Glomerular visceral epithelial cell (primary cell): ENCODE results near the gene CPNE2.
A peak's percentile ranks its signal among the peaks of the same experiment; 100 is the strongest.
"Not testable (repeated sequence)": the region's sequence is repeated elsewhere in the genome, so short reads cannot be mapped to it uniquely, and the experiment has no call there.

ENCODE experiments used
- DNase-seq: peaks from one replicate; pipeline ENCODE4 v3.0.0-alpha.2; 2016; ENCODE audit errors: extremely low spot score

The CPNE2 gene

GRCh38 chr16:57091975-57092785 is at the start of gene CPNE2:
Gene CPNE2 (plus strand): TSS chr16:57092583. CDS start chr16:57110743, 18,160 bp downstream.
- DNase-seq: peak; percentile 60

- no peak for DNase-seq
Measured at GRCh38 chr16:57043248-57043647, 49.1 kb upstream of the CPNE2 start.

DNA sequence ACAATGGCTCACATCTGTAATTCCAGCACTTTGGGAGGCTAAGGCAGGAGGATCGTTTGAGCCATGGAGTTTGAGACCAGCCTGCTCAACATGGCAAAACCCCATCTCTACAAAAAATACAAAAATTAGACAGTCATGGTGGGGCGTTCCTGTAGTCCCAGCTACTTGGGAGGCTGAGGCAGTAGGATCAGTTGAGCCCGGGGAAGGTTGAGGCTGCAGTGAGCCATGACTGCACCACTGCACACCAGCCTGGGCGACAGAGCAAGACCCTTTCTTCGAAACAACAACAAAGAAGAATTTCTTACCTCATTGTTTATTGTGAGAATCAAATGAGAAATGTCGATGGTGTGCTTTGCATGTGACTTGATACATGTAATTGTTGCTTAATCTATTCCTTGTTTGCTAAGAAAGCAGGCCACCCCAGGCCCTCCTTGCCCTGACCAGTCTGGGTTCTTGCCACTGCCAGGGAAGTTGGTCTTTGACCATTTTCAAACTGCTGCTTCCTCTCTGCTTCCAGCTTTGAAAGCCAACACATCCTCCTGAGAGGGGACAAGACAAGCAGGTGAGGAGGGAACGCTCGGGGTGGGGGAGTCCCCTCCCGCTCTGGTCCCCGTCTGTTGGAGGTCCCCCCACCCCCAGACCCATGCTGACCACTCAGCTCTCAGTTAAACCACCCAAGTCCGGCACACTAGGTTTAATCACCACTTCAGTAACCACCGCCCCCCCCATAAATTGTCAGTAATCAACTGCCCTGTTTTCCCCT is 47.3 kb upstream of the CPNE2 start:
- no peak for DNase-seq

- no peak for DNase-seq
Measured at GRCh38 chr16:57045694-57046381, 46.5 kb upstream of the CPNE2 start.

DNA sequence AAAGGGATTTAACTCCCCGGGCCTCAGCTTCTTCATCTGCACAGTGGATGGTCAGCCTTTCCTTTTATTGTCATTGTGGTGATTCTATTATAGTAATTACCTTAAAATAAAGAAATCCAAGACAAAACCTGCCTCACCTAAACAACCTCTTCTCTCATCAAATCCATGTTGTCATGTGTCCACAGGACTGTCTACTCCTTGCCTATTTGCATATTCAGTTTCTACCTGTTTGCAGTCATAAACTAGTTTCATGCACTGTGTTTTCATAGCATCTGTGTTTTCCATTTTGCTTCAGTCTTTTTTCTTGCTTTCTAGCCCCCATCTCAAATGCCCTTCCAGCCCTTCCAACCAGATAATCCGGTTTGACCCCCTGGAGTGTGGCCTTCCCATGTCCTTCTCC is 44.3 kb upstream of the CPNE2 start:
- no peak for DNase-seq

DNA sequence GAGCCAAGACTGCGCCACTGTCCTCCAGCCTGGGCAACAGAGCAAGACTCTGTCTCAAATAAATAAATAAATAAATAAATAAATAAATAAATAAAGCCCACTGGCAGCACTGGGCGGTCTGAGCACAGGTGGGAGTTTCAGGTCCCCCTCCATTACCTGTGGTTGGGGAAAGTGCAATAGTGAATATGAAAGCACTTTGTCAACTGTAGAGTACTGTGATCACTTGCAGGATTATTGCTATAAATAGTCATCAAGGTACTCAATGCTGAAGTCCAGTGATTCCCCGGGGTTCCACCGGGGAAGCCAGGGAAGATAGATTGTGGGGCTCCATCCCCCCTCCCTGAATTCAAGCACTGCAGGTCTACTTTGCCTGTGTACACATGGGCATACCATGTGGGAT is 42.7 kb upstream of the CPNE2 start:
- DNase-seq: no peak

GRCh38 chr16:57051696-57052228 is 40.6 kb upstream of the CPNE2 start:
- DNase-seq: no peak

- DNase-seq: no peak
Measured at GRCh38 chr16:57053206-57053605, 39.2 kb upstream of the CPNE2 start.

- DNase-seq: no peak
Measured at GRCh38 chr16:57054338-57054737, 38.0 kb upstream of the CPNE2 start.

GRCh38 chr16:57054771-57055170 is 37.6 kb upstream of the CPNE2 start:
- DNase-seq: no peak

- DNase-seq: no peak
Measured at GRCh38 chr16:57055671-57056070, 36.7 kb upstream of the CPNE2 start.

GRCh38 chr16:57058291-57058861 is 34.0 kb upstream of the CPNE2 start:
- no peak for DNase-seq

GRCh38 chr16:57060323-57061083 is 31.9 kb upstream of the CPNE2 start:
- DNase-seq: no peak

DNA sequence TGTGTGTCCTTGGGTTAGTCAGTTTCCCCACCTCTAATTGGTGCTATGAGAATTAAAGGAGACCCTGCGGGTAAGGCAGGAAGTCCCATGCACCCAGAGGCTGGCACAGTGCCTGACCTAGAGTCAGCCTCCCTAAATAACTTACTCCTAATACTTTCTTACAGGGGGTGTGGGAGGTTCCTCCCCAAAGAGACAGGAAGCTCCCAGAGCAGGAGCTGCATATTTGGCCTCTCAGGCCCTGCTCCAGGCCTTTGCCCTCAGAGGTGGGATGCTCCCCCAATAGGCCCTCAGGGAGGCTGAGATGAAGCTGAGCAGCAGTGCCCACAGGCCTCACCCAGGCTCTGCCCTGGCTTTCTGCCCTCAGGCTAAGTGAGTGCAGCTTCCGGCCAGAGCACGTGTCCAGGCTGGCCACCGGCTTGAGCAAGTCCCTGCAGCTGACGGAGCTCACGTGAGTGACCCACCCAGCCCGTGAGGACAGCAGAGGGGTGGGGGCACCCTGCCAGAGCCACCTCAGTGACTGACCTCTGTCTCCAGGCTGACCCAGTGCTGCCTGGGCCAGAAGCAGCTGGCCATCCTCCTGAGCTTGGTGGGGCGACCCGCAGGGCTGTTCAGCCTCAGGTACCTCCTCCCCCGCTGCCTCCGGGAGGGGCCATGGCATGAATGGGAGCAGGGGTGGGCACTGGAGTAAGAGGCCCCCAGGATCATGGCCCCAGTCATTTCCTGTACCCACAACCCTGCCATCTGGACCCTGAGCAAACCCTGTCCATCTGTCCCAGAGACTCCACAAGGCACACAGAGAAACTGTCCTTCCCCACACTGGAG is 31.1 kb upstream of the CPNE2 start:
- peak; percentile 37 for DNase-seq

- DNase-seq: no peak
Measured at GRCh38 chr16:57062329-57062728, 30.1 kb upstream of the CPNE2 start.

DNA sequence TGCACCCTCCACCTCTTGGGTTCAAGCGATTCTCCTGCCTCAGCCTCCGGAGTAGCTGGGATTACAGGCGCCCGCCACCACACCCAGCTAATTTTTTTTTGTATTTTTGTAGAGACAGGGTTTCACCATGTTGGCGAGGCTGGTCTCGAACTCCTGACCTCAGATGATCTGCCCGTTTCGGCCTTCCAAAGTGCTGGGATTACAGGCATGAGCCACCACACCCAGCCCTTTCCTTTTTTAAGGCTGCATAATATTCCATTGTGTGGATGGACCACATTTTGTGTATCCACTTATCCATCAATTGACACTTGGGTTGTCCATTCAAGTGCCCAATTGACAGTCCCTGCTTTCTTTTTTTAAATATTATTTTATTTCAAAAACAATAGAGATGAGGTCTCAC is 29.2 kb upstream of the CPNE2 start:
- DNase-seq: not testable (repeated sequence)

DNA sequence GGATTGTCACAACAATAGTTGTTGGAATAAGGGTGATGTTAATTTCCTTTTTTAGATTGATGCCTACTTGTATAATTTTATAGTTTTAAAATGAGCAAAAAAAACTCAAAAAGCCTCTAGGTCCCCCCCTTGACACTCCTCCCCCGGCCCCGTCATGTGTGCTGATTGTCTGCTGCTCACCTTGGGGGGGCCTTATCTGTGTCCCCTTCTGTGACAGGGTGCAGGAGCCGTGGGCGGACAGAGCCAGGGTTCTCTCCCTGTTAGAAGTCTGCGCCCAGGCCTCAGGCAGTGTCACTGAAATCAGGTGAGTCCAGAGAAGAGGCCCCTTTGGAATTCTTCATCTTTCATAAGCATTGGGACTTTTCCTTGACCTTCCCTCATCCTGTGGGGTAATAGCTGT is 27.4 kb upstream of the CPNE2 start:
- no peak for DNase-seq

GRCh38 chr16:57066625-57067024 is 25.8 kb upstream of the CPNE2 start:
- DNase-seq: no peak

DNA sequence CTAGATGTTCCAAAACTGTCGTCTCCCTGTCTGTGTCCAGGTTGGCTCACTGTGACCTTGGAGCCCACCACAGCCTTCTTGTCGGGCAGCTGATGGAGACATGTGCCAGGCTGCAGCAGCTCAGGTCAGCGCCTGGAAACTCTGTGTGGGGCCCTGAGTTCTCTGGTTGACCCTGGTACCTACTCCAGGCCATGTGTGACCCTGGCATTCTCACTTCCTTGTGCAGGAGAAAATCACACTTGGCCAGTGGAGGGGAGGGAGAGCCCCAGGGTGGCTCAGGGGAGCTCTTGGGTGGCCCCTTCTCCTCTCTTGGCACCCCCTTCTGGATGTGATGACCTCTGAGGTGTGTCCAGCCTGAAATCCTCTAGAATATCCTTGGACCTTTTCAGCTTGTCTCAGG is 25.0 kb upstream of the CPNE2 start:
- DNase-seq: no peak

DNA sequence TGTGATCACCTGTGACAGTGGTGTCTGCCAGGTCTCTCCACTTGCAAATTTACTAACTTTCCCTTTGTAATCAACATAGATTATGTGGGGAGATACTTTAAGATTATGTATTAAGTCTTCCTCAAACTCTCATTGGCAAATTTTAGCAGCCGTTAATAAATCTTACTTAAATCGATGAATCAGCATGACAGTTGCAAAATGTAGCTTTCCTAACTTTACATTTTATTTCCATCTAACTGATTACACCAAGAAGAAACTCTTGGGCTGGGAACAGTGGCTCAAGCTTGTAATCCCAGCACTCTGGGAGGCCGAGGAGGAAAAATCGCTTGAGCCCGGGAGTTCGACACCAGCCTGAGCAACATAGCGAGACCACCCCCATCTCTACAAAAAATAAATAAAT is 23.3 kb upstream of the CPNE2 start:
- DNase-seq: no peak
